ENCODE results near the gene COX8A.
A peak's percentile ranks its signal among the peaks of the same experiment; 100 is the strongest.
"Not testable (repeated sequence)": the region's sequence is repeated elsewhere in the genome, so short reads cannot be mapped to it uniquely, and the experiment has no call there.

The COX8A gene

DNA sequence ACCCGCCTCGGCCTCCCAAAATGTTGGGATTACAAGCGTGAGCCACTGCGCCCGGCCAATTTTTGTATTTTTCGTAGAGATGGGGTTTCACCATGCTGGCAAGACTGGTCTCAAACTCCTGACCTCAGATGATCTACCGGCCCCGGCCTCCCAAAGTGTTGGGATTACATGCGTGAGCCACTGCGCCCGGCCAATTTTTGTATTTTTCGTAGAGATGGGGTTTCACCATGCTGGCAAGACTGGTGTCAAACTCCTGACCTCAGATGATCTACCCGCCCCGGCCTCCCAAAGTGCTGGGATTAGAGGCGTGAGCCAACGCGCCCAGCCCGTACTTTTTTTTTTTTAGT, 535 bp upstream of the COX8A start:
- not testable (repeated sequence) for DNase-seq (ENCODE audit: low read depth); H3K9me3 ChIP-seq (ENCODE audit: control insufficient read depth, low read length)
- H3K4me3 ChIP-seq (ENCODE audit: low read length) = peak overlapping the region; percentile 54

DNA sequence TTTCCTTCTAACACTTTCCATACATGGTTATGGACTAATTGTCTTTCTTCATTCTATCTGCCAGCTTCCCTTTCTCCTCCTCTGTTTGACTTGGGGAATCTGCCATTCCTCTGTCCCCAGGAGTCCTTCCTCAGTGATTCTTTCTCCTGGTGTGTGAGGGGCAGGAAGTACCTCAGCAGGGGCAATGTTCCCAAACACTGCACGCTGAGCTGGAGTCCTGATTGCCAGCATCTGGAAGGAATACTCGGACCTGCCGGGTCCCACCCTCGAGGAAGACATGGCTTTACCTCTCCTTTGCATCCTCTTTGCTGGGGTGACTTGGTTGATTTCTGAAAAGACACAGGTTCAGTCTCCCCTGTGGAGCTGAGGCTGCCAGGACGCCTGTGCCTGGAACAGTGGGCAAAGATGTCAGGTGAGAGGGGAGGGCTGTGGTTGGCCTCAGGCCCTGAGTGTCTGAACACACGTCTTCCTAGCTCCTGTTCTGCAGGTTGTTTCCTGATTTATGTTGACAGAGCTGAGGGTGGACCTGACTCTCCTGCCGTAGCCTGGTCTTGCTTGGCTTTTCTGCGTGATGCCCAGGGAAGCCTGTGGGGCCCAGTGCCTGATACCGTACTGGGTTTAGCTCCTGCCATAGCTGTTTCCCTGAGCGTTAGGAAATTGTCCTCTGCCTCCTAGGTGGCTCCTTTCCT, 4.3 kb downstream of the COX8A start:
- DNase-seq (ENCODE audit: low read depth) = no peak
- no peaks in the 10 kb centered on the region for H3K27me3 ChIP-seq (replicated peaks; ENCODE audit: control insufficient read depth, insufficient read depth, low read length)
- no peak overlapping the region for H3K4me3 ChIP-seq (ENCODE audit: low read length)

More for the DNA sequence above, 535 bp upstream of the COX8A start:
- not testable (repeated sequence) for H3K27me3 ChIP-seq (replicated peaks; ENCODE audit: control insufficient read depth, insufficient read depth, low read length); H3K9ac ChIP-seq (ENCODE audit: low read length); H3K36me3 ChIP-seq (ENCODE audit: control insufficient read depth, insufficient read depth, low read length, severe bottlenecking)
- H3K4me1 ChIP-seq (ENCODE audit: control insufficient read depth, insufficient read depth, low read length) = peaks cover 17% of the 10 kb centered on the region

DNA sequence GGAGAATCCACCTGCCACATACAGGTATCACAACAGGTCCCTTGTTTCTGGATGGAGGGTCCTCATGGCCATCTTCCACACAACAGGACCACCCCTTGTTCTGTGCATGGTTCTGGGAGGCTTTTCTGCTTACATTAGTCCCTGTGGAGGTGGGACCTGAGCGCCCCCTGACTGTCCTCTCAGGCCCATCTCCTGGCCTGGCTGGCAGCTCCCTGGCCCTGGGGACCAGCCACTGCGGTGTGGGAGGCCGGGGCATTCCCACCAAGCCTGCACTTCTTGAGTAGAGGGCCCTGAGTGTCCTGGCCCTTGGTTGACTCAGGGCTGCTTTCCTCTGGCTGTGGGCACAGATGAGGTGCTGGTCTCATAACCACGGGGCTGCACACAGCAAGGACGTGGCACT, 5.0 kb downstream of the COX8A start:
- Histone ChIP-seq H3K27me3 (replicated peaks; ENCODE audit: control insufficient read depth, insufficient read depth, low read length) (no peaks in the 10 kb centered on the region), H3K4me1 (ENCODE audit: control insufficient read depth, insufficient read depth, low read length) (peaks cover 17% of the 10 kb centered on the region), H3K9ac (ENCODE audit: low read length) (no peak overlapping the region)

More for the DNA sequence above, 4.3 kb downstream of the COX8A start:
- Histone ChIP-seq H3K36me3 (ENCODE audit: control insufficient read depth, insufficient read depth, low read length, severe bottlenecking) (peaks cover 6% of the 10 kb centered on the region), H3K4me1 (ENCODE audit: control insufficient read depth, insufficient read depth, low read length) (peaks cover 17% of the 10 kb centered on the region), H3K9ac (ENCODE audit: low read length) (no peak overlapping the region), H3K9me3 (ENCODE audit: control insufficient read depth, low read length) (no peaks in the 10 kb centered on the region)

DNA sequence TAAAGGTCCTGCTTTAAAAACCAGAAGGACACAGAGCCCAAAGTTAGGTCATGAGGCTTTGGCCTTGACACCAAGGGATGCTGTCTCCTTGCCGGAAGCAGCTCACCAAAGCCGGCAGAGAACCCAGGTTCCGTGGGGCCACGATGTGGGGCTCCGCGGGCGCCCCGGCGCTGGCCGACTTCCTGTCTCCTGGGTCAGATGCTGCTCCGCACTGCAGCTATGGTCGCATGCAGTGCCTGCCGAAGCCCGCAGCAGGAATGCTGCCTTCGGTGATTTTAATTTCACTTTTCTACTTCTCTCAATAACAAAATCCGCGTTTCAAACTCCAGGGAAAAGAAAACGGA, 11.4 kb downstream of the COX8A start:
- Histone ChIP-seq H3K9me3 (ENCODE audit: control insufficient read depth, low read length) (no peaks in the 10 kb centered on the region), H3K4me1 (ENCODE audit: control insufficient read depth, insufficient read depth, low read length) (peaks cover 17% of the 10 kb centered on the region), H3K9ac (ENCODE audit: low read length) (peak overlapping the region; percentile 96), H3K27me3 (replicated peaks; ENCODE audit: control insufficient read depth, insufficient read depth, low read length) (no peaks in the 10 kb centered on the region), H3K4me3 (ENCODE audit: low read length) (peak overlapping the region; percentile 94), H3K36me3 (ENCODE audit: control insufficient read depth, insufficient read depth, low read length, severe bottlenecking) (peaks cover 14% of the 10 kb centered on the region)
- peak; percentile 55 for DNase-seq (ENCODE audit: low read depth)

More for the DNA sequence above, 5.0 kb downstream of the COX8A start:
- H3K4me3 ChIP-seq (ENCODE audit: low read length) = no peak overlapping the region
- no peaks in the 10 kb centered on the region for H3K9me3 ChIP-seq (ENCODE audit: control insufficient read depth, low read length)
- no peak for DNase-seq (ENCODE audit: low read depth)
- H3K36me3 ChIP-seq (ENCODE audit: control insufficient read depth, insufficient read depth, low read length, severe bottlenecking) = peaks cover 6% of the 10 kb centered on the region

DNA sequence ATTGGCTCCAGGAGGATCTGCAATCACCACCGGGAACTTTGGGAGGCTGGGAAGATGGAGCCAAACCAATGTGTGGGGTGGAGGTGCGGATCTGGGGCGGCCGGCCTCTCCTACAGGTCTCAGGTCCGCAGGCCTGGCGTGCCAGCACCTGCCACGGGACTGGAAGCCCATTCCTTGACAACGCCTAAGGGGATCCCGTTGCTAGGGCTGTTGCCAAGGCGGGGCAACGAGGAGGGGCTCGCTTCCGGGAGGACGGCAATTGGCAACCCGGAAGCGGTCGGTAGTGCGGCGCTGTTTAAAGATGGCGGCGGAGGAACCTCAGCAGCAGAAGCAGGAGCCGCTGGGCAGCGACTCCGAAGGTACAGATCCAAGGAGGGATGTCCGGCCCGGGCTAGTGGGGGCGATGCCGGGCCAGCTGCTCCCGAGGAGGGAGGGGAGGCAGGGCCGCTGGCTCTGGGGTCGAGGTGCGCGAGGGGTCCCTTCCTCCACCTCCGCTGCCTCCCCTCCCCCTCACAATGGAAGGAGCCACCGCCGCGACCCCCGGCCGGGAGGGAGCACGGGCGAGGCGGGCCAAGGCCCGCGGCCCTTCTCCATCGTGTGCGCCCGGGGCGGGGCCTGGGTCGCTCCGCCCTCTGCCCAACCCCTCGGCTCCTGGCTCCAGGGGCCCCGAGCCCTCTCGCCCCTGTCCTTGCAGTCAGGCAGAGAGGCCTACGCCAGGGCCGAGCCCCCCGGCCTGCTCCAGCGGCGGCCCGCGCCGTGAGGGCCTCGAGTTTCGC, 11.9 kb downstream of the COX8A start, which contains the start of gene OTUB1:
OTUB1 (plus strand) TSS at position 283 of the 776 bp plus-strand sequence; CDS start at position 302, 19 bp downstream.
- DNase-seq (ENCODE audit: low read depth) = peak; percentile 98
- Histone ChIP-seq H3K27me3 (replicated peaks; ENCODE audit: control insufficient read depth, insufficient read depth, low read length) (no peaks in the 10 kb centered on the region), H3K4me1 (ENCODE audit: control insufficient read depth, insufficient read depth, low read length) (peaks cover 17% of the 10 kb centered on the region), H3K36me3 (ENCODE audit: control insufficient read depth, insufficient read depth, low read length, severe bottlenecking) (peaks cover 20% of the 10 kb centered on the region), H3K9ac (ENCODE audit: low read length) (peak within 1 kb of the TSS; percentile 96), H3K9me3 (ENCODE audit: control insufficient read depth, low read length) (no peaks in the 10 kb centered on the region), H3K4me3 (ENCODE audit: low read length) (peak within 1 kb of the TSS; percentile 94)

DNA sequence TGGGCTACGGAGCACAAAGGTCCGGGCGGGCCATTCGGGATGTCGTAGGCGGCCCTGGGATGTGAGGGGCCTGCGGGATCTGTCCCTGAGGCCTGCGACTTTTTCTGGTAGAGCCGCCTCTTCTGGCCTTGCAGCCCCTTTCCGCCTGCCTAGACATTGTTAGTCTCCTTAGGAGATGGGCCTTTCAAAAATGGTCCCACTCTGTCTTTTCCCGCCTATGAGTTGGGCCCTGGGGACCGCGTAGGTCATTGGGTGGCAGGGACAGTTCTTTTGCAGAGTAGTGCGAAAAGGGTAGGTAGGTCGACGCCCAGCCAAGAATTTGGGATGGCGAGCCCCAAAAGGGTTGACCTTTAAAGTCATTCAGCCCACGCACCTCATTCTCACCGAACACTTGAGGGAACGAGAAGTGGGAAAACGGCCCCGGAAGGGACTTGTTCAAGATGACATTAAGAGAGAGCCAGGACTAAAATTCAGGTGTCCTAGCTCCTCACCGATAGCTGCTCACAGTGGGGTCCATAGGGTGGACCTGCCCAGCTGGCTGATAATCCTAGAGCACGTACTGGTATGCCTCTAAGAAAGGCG, 12.6 kb downstream of the COX8A start:
- DNase-seq (ENCODE audit: low read depth) = no peak
- Histone ChIP-seq H3K9ac (ENCODE audit: low read length) (peak overlapping the region; percentile 96), H3K27me3 (replicated peaks; ENCODE audit: control insufficient read depth, insufficient read depth, low read length) (no peaks in the 10 kb centered on the region), H3K9me3 (ENCODE audit: control insufficient read depth, low read length) (no peaks in the 10 kb centered on the region), H3K4me1 (ENCODE audit: control insufficient read depth, insufficient read depth, low read length) (peaks cover 17% of the 10 kb centered on the region), H3K36me3 (ENCODE audit: control insufficient read depth, insufficient read depth, low read length, severe bottlenecking) (peaks cover 24% of the 10 kb centered on the region), H3K4me3 (ENCODE audit: low read length) (peak overlapping the region; percentile 94)

- H3K4me1 ChIP-seq (ENCODE audit: control insufficient read depth, insufficient read depth, low read length) = peaks cover 11% of the 10 kb centered on the region
- H3K36me3 ChIP-seq (ENCODE audit: control insufficient read depth, insufficient read depth, low read length, severe bottlenecking) = peaks cover 46% of the 10 kb centered on the region
- no peaks in the 10 kb centered on the region for H3K9me3 ChIP-seq (ENCODE audit: control insufficient read depth, low read length)
- DNase-seq (ENCODE audit: low read depth) = no peak
- no peak overlapping the region for H3K4me3 ChIP-seq (ENCODE audit: low read length)
- H3K9ac ChIP-seq (ENCODE audit: low read length) = no peak overlapping the region
- H3K27me3 ChIP-seq (replicated peaks; ENCODE audit: control insufficient read depth, insufficient read depth, low read length) = no peaks in the 10 kb centered on the region
Observed at GRCh38 chr11:63991558-63991957, 17.1 kb downstream of the COX8A start.

DNA sequence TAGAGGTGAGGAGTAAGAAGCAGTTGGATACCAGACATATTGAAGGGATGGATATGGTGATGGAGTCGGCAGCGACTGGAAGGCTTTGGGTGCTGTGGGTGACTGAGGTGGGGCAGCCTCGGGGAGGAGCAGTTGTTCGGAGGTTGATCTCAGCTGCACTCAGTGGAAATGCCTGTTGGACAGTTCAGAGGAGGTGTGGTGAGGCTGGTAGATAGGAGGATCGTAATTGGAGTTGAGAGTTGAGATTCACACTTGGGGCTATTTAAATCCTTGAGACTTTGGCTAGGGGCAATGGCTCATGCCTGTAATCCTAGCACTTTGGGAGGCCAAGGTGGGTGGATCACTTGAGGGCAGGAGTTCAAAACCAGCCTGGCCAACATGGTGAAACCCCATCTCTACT, 18.7 kb downstream of the COX8A start:
- Histone ChIP-seq H3K9ac (ENCODE audit: low read length) (no peak overlapping the region), H3K27me3 (replicated peaks; ENCODE audit: control insufficient read depth, insufficient read depth, low read length) (no peaks in the 10 kb centered on the region)

GRCh38 chr11:63993993-63994392, 19.6 kb downstream of the COX8A start:
- no peaks in the 10 kb centered on the region for H3K4me1 ChIP-seq (ENCODE audit: control insufficient read depth, insufficient read depth, low read length)
- DNase-seq (ENCODE audit: low read depth) = no peak
- H3K36me3 ChIP-seq (ENCODE audit: control insufficient read depth, insufficient read depth, low read length, severe bottlenecking) = peaks cover 56% of the 10 kb centered on the region

More for the DNA sequence above, 18.7 kb downstream of the COX8A start:
- DNase-seq (ENCODE audit: low read depth) = no peak
- Histone ChIP-seq H3K36me3 (ENCODE audit: control insufficient read depth, insufficient read depth, low read length, severe bottlenecking) (peaks cover 60% of the 10 kb centered on the region), H3K4me1 (ENCODE audit: control insufficient read depth, insufficient read depth, low read length) (no peaks in the 10 kb centered on the region), H3K9me3 (ENCODE audit: control insufficient read depth, low read length) (no peaks in the 10 kb centered on the region), H3K4me3 (ENCODE audit: low read length) (no peak overlapping the region)

GRCh38 chr11:63996512-63996911, 22.1 kb downstream of the COX8A start:
- Histone ChIP-seq H3K9ac (ENCODE audit: low read length) (no peak overlapping the region), H3K36me3 (ENCODE audit: control insufficient read depth, insufficient read depth, low read length, severe bottlenecking) (peaks cover 41% of the 10 kb centered on the region), H3K9me3 (ENCODE audit: control insufficient read depth, low read length) (no peaks in the 10 kb centered on the region), H3K27me3 (replicated peaks; ENCODE audit: control insufficient read depth, insufficient read depth, low read length) (peaks cover 6% of the 10 kb centered on the region), H3K4me1 (ENCODE audit: control insufficient read depth, insufficient read depth, low read length) (peaks cover 3% of the 10 kb centered on the region), H3K4me3 (ENCODE audit: low read length) (no peak overlapping the region)
- no peak for DNase-seq (ENCODE audit: low read depth)

More at GRCh38 chr11:63993993-63994392, 19.6 kb downstream of the COX8A start:
- H3K9me3 ChIP-seq (ENCODE audit: control insufficient read depth, low read length) = no peaks in the 10 kb centered on the region
- H3K9ac ChIP-seq (ENCODE audit: low read length) = no peak overlapping the region
- no peak overlapping the region for H3K4me3 ChIP-seq (ENCODE audit: low read length)
- no peaks in the 10 kb centered on the region for H3K27me3 ChIP-seq (replicated peaks; ENCODE audit: control insufficient read depth, insufficient read depth, low read length)

DNA sequence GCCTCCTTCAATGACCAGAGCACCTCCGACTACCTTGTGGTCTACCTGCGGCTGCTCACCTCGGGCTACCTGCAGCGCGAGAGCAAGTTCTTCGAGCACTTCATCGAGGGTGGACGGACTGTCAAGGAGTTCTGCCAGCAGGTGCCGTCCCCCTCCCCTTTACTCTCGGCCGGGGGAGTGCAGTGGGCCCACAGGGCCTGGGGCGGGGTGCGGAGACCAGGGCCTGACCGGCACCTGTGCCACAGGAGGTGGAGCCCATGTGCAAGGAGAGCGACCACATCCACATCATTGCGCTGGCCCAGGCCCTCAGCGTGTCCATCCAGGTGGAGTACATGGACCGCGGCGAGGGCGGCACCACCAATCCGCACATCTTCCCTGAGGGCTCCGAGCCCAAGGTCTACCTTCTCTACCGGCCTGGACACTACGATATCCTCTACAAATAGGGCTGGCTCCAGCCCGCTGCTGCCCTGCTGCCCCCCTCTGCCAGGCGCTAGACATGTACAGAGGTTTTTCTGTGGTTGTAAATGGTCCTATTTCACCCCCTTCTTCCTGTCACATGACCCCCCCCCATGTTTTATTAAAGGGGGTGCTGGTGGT, 22.8 kb downstream of the COX8A start:
- DNase-seq (ENCODE audit: low read depth) = no peak
- H3K36me3 ChIP-seq (ENCODE audit: control insufficient read depth, insufficient read depth, low read length, severe bottlenecking) = peaks cover 39% of the 10 kb centered on the region
- H3K9ac ChIP-seq (ENCODE audit: low read length) = no peak overlapping the region
- H3K4me3 ChIP-seq (ENCODE audit: low read length) = no peak overlapping the region
- peaks cover 7% of the 10 kb centered on the region for H3K27me3 ChIP-seq (replicated peaks; ENCODE audit: control insufficient read depth, insufficient read depth, low read length)
- H3K9me3 ChIP-seq (ENCODE audit: control insufficient read depth, low read length) = no peaks in the 10 kb centered on the region
- peaks cover 3% of the 10 kb centered on the region for H3K4me1 ChIP-seq (ENCODE audit: control insufficient read depth, insufficient read depth, low read length)
